ENCODE measurements around the gene SUZ12.
A peak's percentile ranks its signal among the peaks of the same experiment; 100 is the strongest.
"Not testable (repeated sequence)": the region's sequence is repeated elsewhere in the genome, so short reads cannot be mapped to it uniquely, and the experiment has no call there.

SUZ12 gene

DNA sequence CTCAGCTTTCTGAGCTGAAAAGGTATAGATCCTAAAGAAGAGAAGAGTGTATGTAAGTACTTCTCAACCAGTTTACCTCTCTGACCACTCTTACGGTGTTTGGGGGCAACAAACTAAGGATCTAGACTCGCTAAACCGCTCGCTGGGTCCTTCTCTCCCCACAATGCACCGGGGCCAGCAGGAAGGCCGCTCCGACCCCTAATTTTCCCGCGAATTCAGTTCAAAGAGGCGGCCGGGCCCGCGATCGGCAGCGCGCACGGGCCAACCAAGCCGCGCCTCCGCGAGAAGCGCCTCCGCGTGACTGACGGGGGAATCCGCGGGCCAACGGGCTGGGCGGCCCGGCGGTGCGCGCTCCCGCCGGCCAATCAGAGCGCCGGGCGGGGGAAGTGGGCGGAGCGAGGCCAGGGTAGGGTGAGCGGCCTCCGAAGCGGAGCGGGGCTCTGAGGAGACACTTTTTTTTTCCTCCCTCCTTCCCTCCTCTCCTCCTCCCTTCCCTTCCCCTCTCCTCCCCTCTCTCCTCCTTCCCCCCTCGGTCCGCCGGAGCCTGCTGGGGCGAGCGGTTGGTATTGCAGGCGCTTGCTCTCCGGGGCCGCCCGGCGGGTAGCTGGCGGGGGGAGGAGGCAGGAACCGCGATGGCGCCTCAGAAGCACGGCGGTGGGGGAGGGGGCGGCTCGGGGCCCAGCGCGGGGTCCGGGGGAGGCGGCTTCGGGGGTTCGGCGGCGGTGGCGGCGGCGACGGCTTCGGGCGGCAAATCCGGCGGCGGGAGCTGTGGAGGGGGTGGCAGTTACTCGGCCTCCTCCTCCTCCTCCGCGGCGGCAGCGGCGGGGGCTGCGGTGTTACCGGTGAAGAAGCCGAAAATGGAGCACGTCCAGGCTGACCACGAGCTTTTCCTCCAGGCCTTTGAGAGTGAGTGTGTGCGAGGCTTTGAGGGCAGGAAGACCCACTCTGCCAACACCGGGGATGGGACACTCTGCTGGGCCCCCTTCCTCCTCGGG is at the start of gene SUZ12:
Gene SUZ12, plus strand, starts transcription at position 393 of the 995 bp plus-strand sequence. Its CDS starts 240 bp downstream, at position 633.
- H3K27me3 Mint-ChIP-seq, H3K9me3 Mint-ChIP-seq: not testable (repeated sequence)
- peak; percentile 86 for DNase-seq
- ATAC-seq = peak; percentile 97
- peaks cover 31% of the 10 kb centered on the region for H3K4me1 Mint-ChIP-seq
- peak within 1 kb of the TSS; percentile 88 for H3K4me3 Mint-ChIP-seq
- peaks cover 23% of the 10 kb centered on the region for H3K36me3 Mint-ChIP-seq (ENCODE audit: low read depth)
- peak within 1 kb of the TSS; percentile 88 for H3K27ac Mint-ChIP-seq

DNA sequence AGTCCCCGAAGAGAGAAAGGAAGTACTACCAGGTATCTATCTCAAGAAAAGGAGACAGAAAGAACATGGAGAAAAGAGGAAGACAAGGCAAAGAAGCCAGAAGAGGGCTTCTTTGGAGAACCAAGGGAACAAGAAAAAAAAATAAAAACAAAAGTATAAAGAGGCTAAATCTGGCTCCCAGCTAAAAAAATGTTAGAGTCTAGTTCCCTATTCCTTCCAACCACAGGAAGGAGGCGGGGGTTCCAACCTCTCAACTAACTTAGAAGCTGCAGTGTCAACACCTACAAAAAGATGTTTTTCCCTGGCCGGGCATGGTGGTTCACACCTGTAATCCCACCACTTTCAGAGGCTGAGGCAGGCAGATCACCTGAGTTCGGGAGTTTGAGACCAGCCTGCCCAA is 48.7 kb upstream of the SUZ12 start:
- DNase-seq = no peak
- ATAC-seq = no peak
- H3K4me3 Mint-ChIP-seq = no peak overlapping the region
- peaks cover 57% of the 10 kb centered on the region for H3K36me3 Mint-ChIP-seq (ENCODE audit: low read depth)
- H3K9me3 Mint-ChIP-seq = no peaks in the 10 kb centered on the region
- no peaks in the 10 kb centered on the region for H3K27me3 Mint-ChIP-seq
- peaks cover 14% of the 10 kb centered on the region for H3K4me1 Mint-ChIP-seq
- peak overlapping the region; percentile 57 for H3K27ac Mint-ChIP-seq

DNA sequence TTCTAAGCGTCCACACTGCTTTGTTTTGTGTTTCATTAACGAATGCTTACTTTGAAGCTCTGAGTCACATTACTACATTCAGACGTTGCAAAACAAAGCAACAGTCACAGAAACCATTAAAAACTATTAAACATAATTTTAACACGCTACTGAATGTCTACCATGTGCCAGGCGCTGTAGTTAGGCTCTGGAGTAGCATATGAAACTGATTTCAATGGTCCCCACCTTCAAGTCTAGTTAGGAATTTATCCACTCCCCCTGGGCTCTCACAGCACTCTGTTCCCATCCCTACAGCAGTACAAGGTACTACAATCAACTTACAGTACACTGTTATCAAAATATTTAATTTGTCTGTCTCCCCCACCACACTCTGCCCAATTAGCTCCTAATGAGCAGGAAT is 35.9 kb upstream of the SUZ12 start:
- no peak for ATAC-seq
- no peak for DNase-seq
- H3K4me3 Mint-ChIP-seq = no peak overlapping the region
- H3K27me3 Mint-ChIP-seq = no peaks in the 10 kb centered on the region
- peaks cover 23% of the 10 kb centered on the region for H3K4me1 Mint-ChIP-seq
- H3K9me3 Mint-ChIP-seq = no peaks in the 10 kb centered on the region
- peaks cover 30% of the 10 kb centered on the region for H3K36me3 Mint-ChIP-seq (ENCODE audit: low read depth)
- H3K27ac Mint-ChIP-seq = no peak overlapping the region

DNA sequence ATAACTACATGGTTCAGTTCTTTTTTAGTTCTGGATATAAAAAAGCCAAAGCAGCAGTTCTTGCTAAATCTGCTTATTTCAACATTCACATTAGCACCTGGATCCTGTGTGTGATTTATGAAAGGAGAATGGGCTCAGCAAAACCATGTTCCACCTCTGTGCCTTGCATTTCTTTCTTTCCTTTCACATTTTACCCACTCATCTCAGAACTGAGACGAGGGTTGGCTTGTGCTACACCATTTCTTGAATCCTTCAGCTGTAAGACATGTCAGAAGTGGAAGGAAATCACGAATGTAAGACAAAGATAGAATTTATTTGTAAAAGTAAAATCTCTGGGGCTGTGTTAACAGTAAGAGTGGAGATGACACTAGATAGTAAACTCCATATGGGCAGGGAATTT is 34.1 kb upstream of the SUZ12 start:
- Mint-ChIP-seq H3K27ac (no peak overlapping the region), H3K36me3 (ENCODE audit: low read depth) (peaks cover 18% of the 10 kb centered on the region), H3K9me3 (no peaks in the 10 kb centered on the region), H3K4me3 (no peak overlapping the region), H3K4me1 (peaks cover 29% of the 10 kb centered on the region), H3K27me3 (no peaks in the 10 kb centered on the region)
- ATAC-seq (no peak), DNase-seq (no peak)

DNA sequence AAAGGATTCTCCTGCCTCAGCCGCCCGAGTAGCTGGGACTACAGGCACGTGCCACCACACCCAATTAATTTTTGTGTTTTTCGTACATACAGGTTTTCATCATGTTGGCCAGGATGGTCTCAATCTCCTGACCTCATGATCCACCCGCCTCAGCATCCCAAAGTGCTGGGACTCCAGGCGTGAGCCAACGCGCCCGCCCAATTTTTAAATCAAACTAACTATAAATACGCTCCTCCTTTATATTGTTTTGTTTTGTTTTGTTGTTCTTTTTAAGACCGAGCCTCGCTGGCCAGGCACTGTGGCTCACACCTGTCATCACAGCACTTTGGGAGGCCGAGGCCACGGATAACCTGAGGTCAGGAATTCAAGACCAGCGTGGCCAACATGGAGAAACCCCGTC is 33.4 kb upstream of the SUZ12 start:
- Mint-ChIP-seq H3K9me3 (no peaks in the 10 kb centered on the region), H3K4me3 (no peak overlapping the region), H3K36me3 (ENCODE audit: low read depth) (peaks cover 11% of the 10 kb centered on the region), H3K27ac (no peak overlapping the region), H3K4me1 (peaks cover 32% of the 10 kb centered on the region), H3K27me3 (no peaks in the 10 kb centered on the region)
- no peak for DNase-seq
- no peak for ATAC-seq

DNA sequence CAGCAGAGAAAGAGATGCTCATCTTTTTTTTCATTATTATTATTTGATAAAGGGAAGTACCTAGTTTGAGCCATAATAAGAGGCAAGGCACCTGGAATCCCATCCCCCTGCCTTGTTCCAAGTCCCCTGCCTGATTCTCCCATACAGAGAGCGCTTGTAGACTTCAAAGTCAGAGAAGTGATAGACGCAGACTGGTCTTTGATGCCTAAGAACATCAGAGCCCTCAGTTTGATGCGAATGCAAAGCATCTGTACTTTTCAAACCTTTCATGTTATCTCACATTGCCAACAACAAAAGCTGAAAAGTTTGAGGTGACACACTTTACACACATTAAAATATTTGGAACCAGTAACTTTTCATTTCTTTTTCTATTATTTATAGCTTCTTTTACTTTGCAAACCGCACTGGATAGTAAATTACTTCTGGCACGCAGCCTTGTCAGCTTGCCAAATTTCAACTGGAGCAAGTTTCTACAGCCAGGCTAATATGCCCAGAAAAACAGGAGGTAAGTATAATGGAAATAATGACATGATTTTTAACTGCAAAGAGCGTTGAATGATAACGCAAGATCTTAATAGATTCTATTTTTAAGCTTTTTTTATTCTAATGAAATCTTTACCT is 29.4 kb upstream of the SUZ12 start:
- peaks cover 25% of the 10 kb centered on the region for H3K4me1 Mint-ChIP-seq
- no peaks in the 10 kb centered on the region for H3K36me3 Mint-ChIP-seq (ENCODE audit: low read depth)
- H3K9me3 Mint-ChIP-seq = no peaks in the 10 kb centered on the region
- DNase-seq = no peak
- H3K27me3 Mint-ChIP-seq = peaks cover 15% of the 10 kb centered on the region
- no peak for ATAC-seq
- no peak overlapping the region for H3K27ac Mint-ChIP-seq
- no peak overlapping the region for H3K4me3 Mint-ChIP-seq

DNA sequence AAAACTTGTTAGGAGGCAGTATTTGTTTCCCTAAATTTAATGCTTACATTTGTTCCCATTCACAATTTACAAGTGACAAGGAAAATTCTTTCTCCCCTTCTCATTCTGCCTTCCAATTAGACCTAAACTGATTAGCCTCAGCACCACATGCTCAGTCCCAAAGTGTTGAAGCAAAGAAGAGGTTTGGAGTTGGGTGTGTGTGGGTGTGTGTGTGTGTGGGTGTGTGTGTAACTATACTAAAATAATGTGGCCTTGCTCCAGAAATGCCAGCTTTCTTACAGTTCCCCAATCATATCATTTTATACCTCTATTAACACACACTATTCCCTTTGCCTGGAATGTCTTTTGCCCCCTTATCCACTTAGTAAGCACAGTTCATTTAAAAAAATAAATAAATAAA is 28.4 kb upstream of the SUZ12 start:
- H3K9me3 Mint-ChIP-seq = no peaks in the 10 kb centered on the region
- no peak overlapping the region for H3K27ac Mint-ChIP-seq
- DNase-seq (no peak), ATAC-seq (no peak)
- peaks cover 17% of the 10 kb centered on the region for H3K27me3 Mint-ChIP-seq
- peaks cover 17% of the 10 kb centered on the region for H3K4me1 Mint-ChIP-seq
- H3K36me3 Mint-ChIP-seq (ENCODE audit: low read depth) = no peaks in the 10 kb centered on the region
- H3K4me3 Mint-ChIP-seq = no peak overlapping the region

DNA sequence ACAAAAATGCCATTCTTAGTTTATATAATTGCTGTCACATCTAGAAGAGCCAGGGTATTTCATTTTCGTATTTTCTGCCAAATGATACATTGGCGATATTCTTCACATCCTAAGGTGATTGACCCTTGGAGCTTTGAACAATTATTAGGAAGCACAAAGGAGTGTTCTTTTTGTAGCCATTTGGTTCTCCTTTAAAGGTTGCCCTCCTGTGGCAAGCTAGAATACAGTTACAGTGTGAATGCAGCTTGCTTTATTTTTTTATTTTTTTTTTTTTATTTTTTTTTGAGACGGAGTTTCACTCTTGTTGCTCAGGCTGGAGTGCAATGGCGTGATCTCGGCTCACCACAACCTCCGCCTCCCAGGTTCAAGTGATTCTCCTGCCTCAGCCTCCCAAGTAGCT is 24.1 kb upstream of the SUZ12 start:
- H3K4me1 Mint-ChIP-seq; H3K27ac Mint-ChIP-seq; H3K9me3 Mint-ChIP-seq; H3K36me3 Mint-ChIP-seq (ENCODE audit: low read depth); H3K4me3 Mint-ChIP-seq; DNase-seq; ATAC-seq: not testable (repeated sequence)
- H3K27me3 Mint-ChIP-seq = peaks cover 31% of the 10 kb centered on the region

DNA sequence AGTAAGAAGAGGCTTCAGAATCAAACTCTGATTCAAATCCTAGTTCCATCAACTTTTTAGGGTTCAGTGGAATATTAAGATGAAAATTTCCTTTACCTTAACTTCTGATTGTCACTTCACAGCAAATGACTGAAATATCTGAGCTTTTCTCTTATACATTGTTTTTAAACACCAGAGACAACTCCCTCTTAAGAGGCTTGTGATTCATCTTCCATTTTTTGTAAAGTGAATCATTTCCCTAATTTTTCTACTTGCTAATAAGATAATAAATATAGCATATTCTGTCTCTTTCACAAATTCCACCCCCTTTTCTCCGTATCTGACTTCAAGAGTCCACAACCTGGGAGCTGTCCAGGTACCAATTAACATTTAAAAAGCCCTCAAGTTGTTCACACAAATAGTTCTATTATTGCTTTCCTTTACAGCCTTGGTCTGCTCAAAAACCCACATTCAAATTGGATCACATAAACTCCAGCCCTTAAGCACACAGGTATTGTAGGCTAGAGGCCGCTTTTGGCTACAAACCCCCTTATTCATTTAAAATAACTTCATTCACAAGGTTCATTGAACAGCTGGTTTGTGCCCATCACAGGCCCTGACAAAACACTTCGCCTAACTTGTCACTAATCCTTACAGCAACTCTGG is 21.2 kb upstream of the SUZ12 start:
- Mint-ChIP-seq H3K27me3 (peaks cover 34% of the 10 kb centered on the region), H3K27ac (no peak overlapping the region), H3K4me1 (peaks cover 23% of the 10 kb centered on the region), H3K36me3 (ENCODE audit: low read depth) (no peaks in the 10 kb centered on the region), H3K9me3 (no peaks in the 10 kb centered on the region), H3K4me3 (no peak overlapping the region)
- no peak for DNase-seq
- ATAC-seq = no peak

DNA sequence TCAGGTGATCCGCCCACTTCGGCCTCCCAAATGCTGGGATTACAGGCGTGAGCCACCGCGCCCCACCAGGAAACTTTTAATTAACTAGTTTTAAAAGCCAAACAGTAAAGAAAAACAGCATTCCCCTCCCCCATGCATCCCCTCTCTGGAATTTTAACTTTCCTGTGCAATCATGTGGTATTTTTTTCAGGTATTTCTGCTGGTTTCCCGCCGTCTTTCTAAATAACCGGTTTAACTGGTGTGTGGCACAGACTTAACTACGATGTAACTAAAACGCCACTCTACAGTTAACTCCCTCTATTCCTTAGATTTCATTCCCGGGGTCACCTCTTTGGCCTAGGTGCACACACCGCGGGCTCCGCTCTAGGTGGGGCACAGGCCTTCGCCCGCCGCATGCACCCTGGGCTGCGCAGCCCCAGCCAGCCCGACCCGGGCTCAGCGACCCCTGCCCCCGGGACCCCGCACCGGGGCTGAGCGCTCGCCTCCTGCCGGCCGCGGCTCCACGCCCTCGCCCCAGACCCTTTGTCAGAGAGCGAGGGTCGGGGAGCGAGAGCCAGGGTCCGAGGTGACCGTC is 20.2 kb upstream of the SUZ12 start:
- H3K4me1 Mint-ChIP-seq = peaks cover 25% of the 10 kb centered on the region
- no peaks in the 10 kb centered on the region for H3K36me3 Mint-ChIP-seq (ENCODE audit: low read depth)
- H3K27ac Mint-ChIP-seq = no peak overlapping the region
- no peaks in the 10 kb centered on the region for H3K9me3 Mint-ChIP-seq
- peaks cover 34% of the 10 kb centered on the region for H3K27me3 Mint-ChIP-seq
- no peak for DNase-seq
- H3K4me3 Mint-ChIP-seq = no peak overlapping the region
- no peak for ATAC-seq

DNA sequence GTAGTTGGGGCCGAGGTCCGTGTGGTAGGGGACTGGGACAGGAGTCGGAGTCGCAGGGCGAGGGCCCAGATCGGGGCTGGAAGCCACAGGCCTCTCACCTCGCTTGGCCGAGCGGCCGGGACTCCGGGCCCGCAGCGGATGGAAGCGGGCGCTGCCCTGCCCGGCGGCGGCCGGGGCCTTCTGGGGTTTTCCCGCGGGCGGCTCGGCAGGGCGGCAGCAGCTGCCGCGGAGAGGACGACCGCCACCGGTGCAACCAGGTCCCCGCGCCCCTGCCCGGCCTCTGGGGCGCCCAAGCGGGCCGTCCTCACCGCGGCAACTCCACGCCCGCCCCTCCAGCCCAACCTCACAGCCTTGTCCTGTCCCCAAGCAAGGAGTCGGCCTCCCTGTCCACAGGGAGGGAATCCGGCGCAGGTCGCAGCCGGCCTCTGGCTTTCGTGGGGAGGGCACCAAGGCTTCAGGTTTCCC is 19.7 kb upstream of the SUZ12 start:
- DNase-seq (no peak), ATAC-seq (no peak)
- Mint-ChIP-seq H3K4me3 (no peak overlapping the region), H3K27me3 (peaks cover 31% of the 10 kb centered on the region), H3K4me1 (peaks cover 25% of the 10 kb centered on the region), H3K9me3 (no peaks in the 10 kb centered on the region), H3K36me3 (ENCODE audit: low read depth) (no peaks in the 10 kb centered on the region), H3K27ac (no peak overlapping the region)

DNA sequence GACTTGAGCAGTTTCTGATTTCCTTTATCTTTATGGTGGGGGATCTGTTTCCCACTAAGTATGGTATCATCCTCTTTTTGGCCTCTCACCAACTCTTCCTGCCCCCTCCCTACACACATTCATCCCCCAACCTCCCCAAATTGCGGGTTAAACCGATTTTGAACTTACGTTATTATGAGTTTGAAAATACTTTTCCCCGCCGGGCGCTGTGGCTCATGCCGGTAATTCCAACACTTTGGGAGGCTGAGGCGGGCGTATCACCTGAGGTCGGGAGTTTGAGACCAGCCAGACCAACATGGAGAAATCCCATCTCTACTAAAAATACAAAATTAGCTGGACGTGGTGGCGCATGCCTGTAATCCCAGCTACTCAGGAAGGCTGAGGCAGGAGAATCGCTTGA is 19.1 kb upstream of the SUZ12 start:
- ATAC-seq; H3K9me3 Mint-ChIP-seq; H3K27ac Mint-ChIP-seq; H3K4me3 Mint-ChIP-seq; DNase-seq; H3K36me3 Mint-ChIP-seq (ENCODE audit: low read depth): not testable (repeated sequence)
- H3K4me1 Mint-ChIP-seq = peaks cover 27% of the 10 kb centered on the region
- peaks cover 25% of the 10 kb centered on the region for H3K27me3 Mint-ChIP-seq

DNA sequence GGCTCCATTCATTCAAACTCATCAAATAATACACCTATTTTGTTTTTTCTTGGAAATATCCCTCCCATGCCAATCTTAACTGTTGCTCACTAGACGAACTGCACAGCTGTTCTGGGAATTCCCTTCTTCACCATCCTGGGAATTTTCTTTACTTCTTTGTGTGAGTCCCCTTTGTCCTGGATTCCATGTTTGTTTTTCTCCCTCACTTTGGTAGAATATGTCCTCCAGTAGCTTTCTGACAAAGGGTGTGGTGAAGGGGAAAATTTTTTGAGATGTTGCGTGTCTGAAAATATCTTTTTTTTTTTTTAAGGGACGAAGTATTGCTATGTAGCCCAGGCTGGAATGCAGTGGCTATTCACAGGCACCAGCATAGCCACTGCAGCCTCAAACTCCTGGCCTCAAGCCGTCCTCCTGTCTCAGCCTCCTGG is 18.1 kb upstream of the SUZ12 start:
- Mint-ChIP-seq H3K27me3 (peaks cover 25% of the 10 kb centered on the region), H3K4me1 (peaks cover 27% of the 10 kb centered on the region), H3K27ac (peak overlapping the region; percentile 46), H3K36me3 (ENCODE audit: low read depth) (no peaks in the 10 kb centered on the region), H3K9me3 (no peaks in the 10 kb centered on the region), H3K4me3 (no peak overlapping the region)
- ATAC-seq (no peak), DNase-seq (no peak)

DNA sequence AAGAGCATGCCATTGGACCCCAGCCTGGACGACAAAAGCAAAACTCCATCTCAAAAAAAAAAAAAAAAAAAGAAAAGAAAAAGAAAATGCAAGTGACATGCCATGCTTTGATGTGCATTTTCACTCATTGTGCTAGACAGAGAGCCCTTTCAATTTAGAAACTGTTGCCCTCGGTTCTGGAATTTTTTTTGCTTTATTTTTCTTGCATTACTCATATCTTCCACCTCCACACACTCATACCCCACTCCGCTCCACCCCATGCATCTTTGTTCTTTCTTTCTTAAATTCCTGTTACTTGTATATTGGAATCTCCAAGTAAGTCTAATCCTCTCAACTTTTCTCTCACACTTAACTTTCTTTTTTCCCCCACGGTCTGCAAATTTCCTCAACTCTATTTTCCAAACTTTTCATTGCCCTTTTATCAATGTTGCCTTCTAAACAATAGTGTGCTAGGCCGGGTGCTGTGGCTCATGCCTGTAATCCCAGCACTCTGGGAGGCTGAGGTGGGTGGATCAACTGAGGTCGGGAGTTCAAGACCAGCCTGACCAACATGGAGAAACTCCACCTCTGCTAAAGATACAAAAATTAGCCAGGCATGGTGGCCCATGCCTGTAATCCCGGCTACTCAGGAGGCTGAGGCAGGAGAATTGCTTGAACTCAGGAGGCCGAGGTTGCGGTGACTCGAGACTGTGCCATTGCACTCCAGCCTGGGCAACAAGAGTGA is 16.8 kb upstream of the SUZ12 start:
- H3K9me3 Mint-ChIP-seq = no peaks in the 10 kb centered on the region
- peaks cover 27% of the 10 kb centered on the region for H3K4me1 Mint-ChIP-seq
- DNase-seq = peak; percentile 7
- peak overlapping the region; percentile 41 for H3K4me3 Mint-ChIP-seq
- H3K27ac Mint-ChIP-seq = peak overlapping the region; percentile 78
- peaks cover 22% of the 10 kb centered on the region for H3K27me3 Mint-ChIP-seq
- H3K36me3 Mint-ChIP-seq (ENCODE audit: low read depth) = no peaks in the 10 kb centered on the region
- peak; percentile 82 for ATAC-seq
